Naive thymus-derived CD4-positive, alpha-beta T cell (primary cell): Measurements from ENCODE around the gene PLEKHG4. TPM values are rescaled to one million over a fixed set of nuclear protein-coding genes. Genes with fewer than 3 reads are reported as not detected.

Experiments
- ATAC-seq: fragments of 150-1000 bp; cut with Tn5 transposase; 2 replicates; pipeline ENCODE4 v1.10.0; 2021; ENCODE audit warnings: mild to moderate bottlenecking, moderate library complexity
- CTCF ChIA-PET: fragments of 350-600 bp; sonication (Branson Sonifier 250); formaldehyde crosslinking; loops from one replicate; lab custom pipeline; 2021; ENCODE audit warnings: antibody characterized with exemption; lab: Charles Lee
- POLR2A ChIA-PET: fragments of 350-600 bp; sonication (Branson Sonifier 250); formaldehyde crosslinking; loops from one replicate; lab custom pipeline; 2021; ENCODE audit warnings: antibody characterized with exemption, inconsistent platforms; lab: Charles Lee
- DNase-seq, 9 donors: peaks; one replicate each; pipeline versions ENCODE4 v3.0.0 to v3.0.0-alpha.2; 2020 to 2022; ENCODE audit warnings: mixed read lengths in 1 of 9
- H3K27ac ChIP-seq: one replicate; pipeline ENCODE4 v1.7.0; 2013; ENCODE audit warnings: mild to moderate bottlenecking, low read depth, low read length, moderate library complexity
- H3K27me3 ChIP-seq, 2 donors: one replicate each; pipeline ENCODE4 v1.7.0; 2013; ENCODE audit warnings: low read length in 2 of 2, mild to moderate bottlenecking in 2 of 2, moderate library complexity in 2 of 2; ENCODE audit not compliant: control insufficient read depth in 2 of 2, insufficient read depth in 2 of 2
- H3K36me3 ChIP-seq, 3 experiments: 1 replicate in 2 of 3; 2 replicates in 1 of 3; pipeline ENCODE4 v1.7.0; 2013; ENCODE audit warnings: low read length in 3 of 3, mild to moderate bottlenecking in 3 of 3, moderate library complexity in 1 of 3; ENCODE audit not compliant: insufficient read depth in 3 of 3, control insufficient read depth in 2 of 3
- H3K4me1 ChIP-seq, 2 donors: one replicate each; pipeline ENCODE4 v1.7.0; 2013; ENCODE audit warnings: low read length in 2 of 2, mild to moderate bottlenecking in 2 of 2, moderate library complexity in 1 of 2; ENCODE audit not compliant: control insufficient read depth in 2 of 2, insufficient read depth in 2 of 2
- H3K4me3 ChIP-seq: 2 replicates; pipeline ENCODE4 v1.7.0; 2013; ENCODE audit warnings: mild to moderate bottlenecking, low read length
- H3K9me3 ChIP-seq, 3 experiments: 1 replicate in 2 of 3; 2 replicates in 1 of 3; pipeline ENCODE4 v1.7.0; 2013; ENCODE audit warnings: low read length in 3 of 3; ENCODE audit not compliant: control insufficient read depth in 2 of 3
- H3K27ac Mint-ChIP-seq, 9 donors: one replicate each; pipeline ENCODE4 v1.8.0; 2020 to 2022; ENCODE audit warnings: mixed read lengths in 9 of 9, mild to moderate bottlenecking in 8 of 9, moderate library complexity in 5 of 9, inconsistent platforms in 2 of 9
- H3K27me3 Mint-ChIP-seq, 5 donors: one replicate each; pipeline ENCODE4 v1.8.0; 2021 to 2022; ENCODE audit warnings: mixed read lengths in 5 of 5, mild to moderate bottlenecking in 1 of 5
- H3K36me3 Mint-ChIP-seq, 5 donors: one replicate each; pipeline ENCODE4 v1.8.0; 2020 to 2022; ENCODE audit warnings: mixed read lengths in 5 of 5, mild to moderate bottlenecking in 3 of 5, inconsistent platforms in 1 of 5
- H3K4me1 Mint-ChIP-seq, 7 donors: one replicate each; pipeline ENCODE4 v1.8.0; 2020 to 2022; ENCODE audit warnings: mixed read lengths in 7 of 7, mild to moderate bottlenecking in 3 of 7, inconsistent platforms in 1 of 7
- H3K4me3 Mint-ChIP-seq, 10 donors: one replicate each; pipeline ENCODE4 v1.8.0; 2020 to 2022; ENCODE audit warnings: mild to moderate bottlenecking in 10 of 10, mixed read lengths in 10 of 10, moderate library complexity in 6 of 10, inconsistent platforms in 2 of 10
- H3K9me3 Mint-ChIP-seq, 11 donors: one replicate each; pipeline ENCODE4 v1.8.0; 2020 to 2022; ENCODE audit warnings: mixed read lengths in 11 of 11, mild to moderate bottlenecking in 4 of 11, inconsistent platforms in 1 of 11, moderate library complexity in 1 of 11
- intact Hi-C, 2 donors: fragments of 100-400 bp; cut with micrococcal nuclease; formaldehyde crosslinking; loops; one replicate each; pipeline ENCODE4 v1.15.1; 2023
- polyA plus RNA-seq, 2 donors: library from polyadenylated mRNA; unstranded; fragments of 300-500 nt; fragmentation: Illumina TruSeq; gene quantifications; one replicate each; pipeline ENCODE4 v1.2.3, GENCODE V29; 2021
- total RNA-seq, 6 experiments: library from RNA in 5 of 6; stranded (reverse) in 5 of 6; gene quantifications; 1 replicate in 5 of 6; 2 replicates in 1 of 6; pipeline ENCODE4 v1.2.3 and lab custom pipeline; 2021 to 2026

PLEKHG4 gene
- total and polyA plus RNA-seq, 7 experiments from 2014 or later = 6.2 to 32.3 (median 23.2) TPM

DNA sequence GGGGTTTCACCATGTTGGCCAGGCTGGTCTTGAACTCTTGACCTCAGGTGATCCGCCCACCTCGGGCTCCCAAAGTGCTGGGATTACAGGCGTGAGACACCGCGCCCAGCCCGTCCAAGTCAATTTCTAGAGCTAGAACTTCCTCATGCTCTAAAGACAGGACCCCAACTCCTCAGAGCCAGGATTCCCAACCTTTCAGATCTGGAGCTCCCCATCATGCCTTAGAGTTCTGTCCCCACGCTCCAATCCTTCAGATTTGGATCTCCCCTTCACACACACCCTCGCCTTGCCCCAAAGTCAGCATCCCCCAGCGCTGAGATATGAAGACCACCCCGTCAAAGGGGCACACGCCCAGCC, 46.8 kb downstream of the PLEKHG4 start:
- ATAC-seq (no peak), DNase-seq (no peak)
- intact Hi-C loops = no loop called here
- no peak overlapping the region for H3K27ac ChIP-seq
- POLR2A ChIA-PET = no interaction called here
- H3K36me3 ChIP-seq = no peaks in the 10 kb centered on the region
- peak overlapping the region; percentile 61 for H3K4me3 ChIP-seq
- peaks cover 0 to 4% (median 0%) of the 10 kb centered on the region in 11 donors for H3K9me3 Mint-ChIP-seq
- peaks cover 0 to 2% (median 0%) of the 10 kb centered on the region in 5 donors for H3K36me3 Mint-ChIP-seq
- CTCF ChIA-PET = interaction anchor here (0.8 kb wide), 1 partner anchor 31 kb away, joined by 3 read pairs; no protein-coding TSS in a partner anchor
- H3K27me3 Mint-ChIP-seq = peaks cover 37 to 58% (median 48%) of the 10 kb centered on the region in 5 donors
- H3K27me3 ChIP-seq = no peaks in the 10 kb centered on the region
- no peaks in the 10 kb centered on the region for H3K9me3 ChIP-seq
- peaks cover 6 to 11% of the 10 kb centered on the region in 2 donors for H3K4me1 ChIP-seq
- H3K4me3 Mint-ChIP-seq = peak overlapping the region; percentile 76 to 94 (median 84)
- H3K27ac Mint-ChIP-seq = peak overlapping the region in 4 of 9 donors; percentile 47 to 78 (median 67)
- H3K4me1 Mint-ChIP-seq = peaks cover 7 to 17% (median 11%) of the 10 kb centered on the region in 7 donors

DNA sequence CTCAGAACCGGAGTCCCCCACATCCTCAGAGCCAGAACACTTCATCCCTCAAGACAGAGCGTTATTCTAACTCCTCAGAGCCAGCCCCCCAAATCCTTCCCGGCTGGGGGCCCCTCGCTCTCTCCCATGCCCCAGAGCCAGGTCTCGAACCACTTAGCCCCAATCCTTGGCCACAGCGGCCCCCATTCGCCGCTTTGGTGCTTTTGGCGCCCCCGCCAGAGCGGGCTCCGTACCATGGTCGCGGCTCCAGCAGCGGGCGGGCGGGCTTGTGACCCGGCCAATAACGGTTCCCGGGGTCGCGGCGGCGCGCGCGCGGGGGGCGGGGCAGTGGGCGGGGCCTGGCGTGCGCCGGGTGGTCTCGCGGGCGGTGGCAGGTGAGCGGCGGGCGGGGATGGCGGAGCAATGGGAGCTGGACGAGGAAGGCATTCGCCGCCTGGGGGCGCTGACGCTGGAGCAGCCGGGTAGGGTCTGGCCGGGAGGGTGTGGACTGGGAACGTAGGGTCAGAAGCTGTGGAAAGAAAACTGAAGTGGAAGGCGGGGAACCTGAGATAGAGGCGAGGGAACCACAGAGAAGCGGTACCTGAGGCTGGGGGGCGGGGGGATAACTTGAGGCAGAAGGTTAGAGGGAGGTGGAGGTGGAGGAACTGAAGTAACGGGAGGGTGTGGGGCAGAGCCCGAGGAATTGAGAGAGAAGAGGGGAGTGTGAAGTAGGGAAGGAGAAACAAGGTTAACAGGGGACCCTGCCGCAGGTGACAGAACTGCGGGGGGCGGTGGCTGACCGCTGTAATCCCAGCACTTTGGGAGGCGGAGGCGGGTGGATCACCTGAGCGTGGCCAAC, 47.4 kb downstream of the PLEKHG4 start, which contains the start of the genes KCTD19 and LRRC36:
TSS of gene KCTD19 (minus strand) at position 270 of the 838 bp plus-strand sequence. CDS start at position 236, 34 bp downstream.
TSS of gene LRRC36 (plus strand) at position 344 of the 838 bp plus-strand sequence. CDS start at position 392, 48 bp downstream.
- H3K27ac ChIP-seq = no peak within 1 kb of the TSS
- H3K27ac Mint-ChIP-seq = peak within 1 kb of the TSS in 4 of 9 donors; percentile 47 to 78 (median 67)

DNA sequence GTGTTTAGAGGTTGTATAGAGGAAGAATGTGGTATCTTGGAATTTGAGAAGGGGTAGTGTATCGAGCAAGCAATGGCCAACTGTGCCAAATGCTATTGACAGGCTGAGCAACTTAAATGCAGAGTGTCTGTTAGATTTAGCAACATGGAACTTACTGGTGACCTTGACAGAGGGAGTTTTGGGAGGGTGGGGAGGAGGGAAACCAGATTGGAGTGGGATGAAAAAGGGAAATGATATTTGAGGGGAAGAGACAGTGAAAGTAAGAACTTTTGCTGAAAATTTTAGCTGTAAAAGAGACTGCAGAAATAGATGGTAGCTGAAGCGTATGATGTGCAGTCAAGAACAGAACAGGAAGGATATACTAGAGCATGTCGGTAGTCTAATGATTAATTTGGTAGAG, 48.4 kb downstream of the PLEKHG4 start:
- H3K4me1 Mint-ChIP-seq = peaks cover 7 to 17% (median 11%) of the 10 kb centered on the region in 7 donors
- ChIA-PET POLR2A (no interaction called here), CTCF (no interaction called here)
- Histone ChIP-seq H3K36me3 (no peaks in the 10 kb centered on the region), H3K4me3 (no peak overlapping the region), H3K27me3 (no peaks in the 10 kb centered on the region), H3K9me3 (no peaks in the 10 kb centered on the region), H3K27ac (no peak overlapping the region), H3K4me1 (peaks cover 6 to 11% of the 10 kb centered on the region in 2 donors)
- H3K27me3 Mint-ChIP-seq = peaks cover 25 to 51% (median 35%) of the 10 kb centered on the region in 5 donors
- intact Hi-C loops = no loop called here
- ATAC-seq = no peak
- no peak for DNase-seq
- H3K4me3 Mint-ChIP-seq = peak overlapping the region in 1 of 10 donors; percentile 56
- no peak overlapping the region for H3K27ac Mint-ChIP-seq
- peaks cover 0 to 4% (median 0%) of the 10 kb centered on the region in 11 donors for H3K9me3 Mint-ChIP-seq
- H3K36me3 Mint-ChIP-seq = peaks cover 0 to 2% (median 0%) of the 10 kb centered on the region in 5 donors

More for the DNA sequence above, 47.4 kb downstream of the PLEKHG4 start, which contains the start of the genes KCTD19 and LRRC36:
- ChIA-PET POLR2A (no interaction called here), CTCF (interaction anchor here (0.8 kb wide), 1 partner anchor 31 kb away, joined by 3 read pairs; no protein-coding TSS in a partner anchor)
- Mint-ChIP-seq H3K4me1 (peaks cover 7 to 17% (median 11%) of the 10 kb centered on the region in 7 donors), H3K36me3 (peaks cover 0 to 2% (median 0%) of the 10 kb centered on the region in 5 donors), H3K4me3 (peak within 1 kb of the TSS; percentile 77 to 94 (median 84)), H3K27me3 (peaks cover 32 to 57% (median 42%) of the 10 kb centered on the region in 5 donors), H3K9me3 (peaks cover 0 to 4% (median 0%) of the 10 kb centered on the region in 11 donors)
- Histone ChIP-seq H3K4me3 (peak within 1 kb of the TSS; percentile 61), H3K27me3 (no peaks in the 10 kb centered on the region), H3K9me3 (no peaks in the 10 kb centered on the region), H3K36me3 (no peaks in the 10 kb centered on the region), H3K4me1 (peaks cover 6 to 11% of the 10 kb centered on the region in 2 donors)
- DNase-seq (peak; percentile 5 to 73 (median 17)), ATAC-seq (peak; percentile 68)
- intact Hi-C loops = no loop called here

DNA sequence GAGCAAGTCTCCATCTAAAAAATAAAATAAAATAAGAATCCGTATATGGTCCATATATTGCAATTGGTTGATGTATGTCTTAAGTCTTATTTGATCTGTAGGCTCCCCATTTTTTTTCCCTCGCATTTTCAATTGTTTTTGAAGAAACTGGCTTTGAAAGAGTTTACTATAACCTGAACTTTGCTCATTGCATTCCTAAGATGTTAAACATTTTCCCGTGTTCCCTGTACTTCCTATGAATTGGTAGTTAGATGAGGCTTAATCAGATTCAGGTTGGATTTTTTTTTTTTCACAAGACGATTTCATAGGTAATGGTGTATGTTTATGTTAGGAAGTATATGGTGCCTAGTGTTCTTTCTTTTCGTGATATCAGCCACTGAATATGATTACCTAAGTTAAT, 50.6 kb downstream of the PLEKHG4 start:
- intact Hi-C loops = no loop called here
- CTCF ChIA-PET = no interaction called here

DNA sequence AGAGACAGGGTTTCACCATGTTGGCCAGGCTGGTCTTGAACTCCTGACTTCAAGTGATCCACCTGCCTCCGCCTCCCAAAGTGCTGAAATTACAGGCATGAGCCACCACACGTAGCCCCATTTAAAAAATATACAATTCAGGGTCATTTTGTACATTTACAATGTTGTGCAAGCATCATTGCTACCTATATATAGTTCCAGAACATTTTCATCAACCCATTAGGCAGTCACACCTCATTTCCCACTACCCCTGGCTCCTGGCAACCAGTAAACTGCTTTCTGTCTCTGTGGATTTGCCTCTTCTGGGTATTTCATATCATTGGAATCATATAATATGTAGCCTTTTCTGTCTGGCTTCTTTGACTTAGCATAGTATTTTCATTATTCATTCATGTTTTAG, 54.0 kb downstream of the PLEKHG4 start:
- Histone ChIP-seq H3K9me3 (no peaks in the 10 kb centered on the region), H3K27me3 (no peaks in the 10 kb centered on the region), H3K4me1 (no peaks in the 10 kb centered on the region), H3K36me3 (no peaks in the 10 kb centered on the region), H3K27ac (no peak overlapping the region), H3K4me3 (no peak overlapping the region)
- peaks cover 0 to 11% (median 4%) of the 10 kb centered on the region in 5 donors for H3K27me3 Mint-ChIP-seq
- H3K36me3 Mint-ChIP-seq = peaks cover 0 to 5% (median 0%) of the 10 kb centered on the region in 5 donors
- H3K4me3 Mint-ChIP-seq = no peak overlapping the region
- intact Hi-C loops = no loop called here
- POLR2A ChIA-PET = no interaction called here
- H3K4me1 Mint-ChIP-seq = no peaks in the 10 kb centered on the region
- H3K27ac Mint-ChIP-seq = no peak overlapping the region
- CTCF ChIA-PET = no interaction called here
- ATAC-seq = no peak
- no peak for DNase-seq
- peaks cover 2 to 22% (median 13%) of the 10 kb centered on the region in 11 donors for H3K9me3 Mint-ChIP-seq

More for the DNA sequence above, 50.6 kb downstream of the PLEKHG4 start:
- no peak overlapping the region for H3K27ac Mint-ChIP-seq
- H3K9me3 Mint-ChIP-seq = peaks cover 0 to 13% (median 7%) of the 10 kb centered on the region in 11 donors
- H3K27me3 Mint-ChIP-seq = peaks cover 5 to 31% (median 13%) of the 10 kb centered on the region in 5 donors
- Histone ChIP-seq H3K36me3 (no peaks in the 10 kb centered on the region), H3K27me3 (no peaks in the 10 kb centered on the region), H3K4me1 (peaks cover 6 to 11% of the 10 kb centered on the region in 2 donors), H3K9me3 (no peaks in the 10 kb centered on the region), H3K4me3 (no peak overlapping the region), H3K27ac (no peak overlapping the region)
- POLR2A ChIA-PET = no interaction called here
- H3K36me3 Mint-ChIP-seq = peaks cover 0 to 2% (median 0%) of the 10 kb centered on the region in 5 donors
- H3K4me1 Mint-ChIP-seq = peaks cover 6 to 12% (median 11%) of the 10 kb centered on the region in 7 donors
- no peak overlapping the region for H3K4me3 Mint-ChIP-seq
- DNase-seq = no peak
- ATAC-seq = no peak

DNA sequence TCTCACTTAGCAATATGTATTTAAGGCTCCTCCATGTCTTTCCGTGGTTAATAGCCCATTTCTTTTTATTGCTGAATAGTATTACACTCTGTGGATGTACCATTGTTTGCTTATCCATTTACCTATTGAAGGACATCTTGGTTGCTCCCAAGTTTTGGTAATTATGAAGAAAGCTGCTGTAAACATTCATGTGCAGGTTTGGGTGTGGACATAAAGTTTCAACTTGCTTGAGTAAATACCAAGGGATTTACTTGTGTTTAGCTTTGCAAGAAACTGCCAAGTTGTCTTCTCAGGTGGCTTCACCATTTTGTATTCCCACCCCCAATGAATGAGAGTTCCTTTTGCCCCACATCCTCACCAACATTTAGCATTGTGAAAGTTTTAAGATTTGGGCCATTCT, 56.8 kb downstream of the PLEKHG4 start:
- no peak overlapping the region for H3K27ac Mint-ChIP-seq
- H3K4me3 Mint-ChIP-seq = no peak overlapping the region
- Histone ChIP-seq H3K9me3 (no peaks in the 10 kb centered on the region), H3K4me3 (no peak overlapping the region), H3K27me3 (no peaks in the 10 kb centered on the region), H3K4me1 (no peaks in the 10 kb centered on the region), H3K36me3 (no peaks in the 10 kb centered on the region), H3K27ac (no peak overlapping the region)
- ChIA-PET POLR2A (no interaction called here), CTCF (no interaction called here)
- H3K36me3 Mint-ChIP-seq = peaks cover 0 to 5% (median 0%) of the 10 kb centered on the region in 5 donors
- H3K4me1 Mint-ChIP-seq = no peaks in the 10 kb centered on the region
- H3K9me3 Mint-ChIP-seq = peaks cover 0 to 21% (median 13%) of the 10 kb centered on the region in 11 donors
- ATAC-seq = no peak
- no peak for DNase-seq
- peaks cover 0 to 12% (median 3%) of the 10 kb centered on the region in 5 donors for H3K27me3 Mint-ChIP-seq
- intact Hi-C loops = no loop called here
